Parathyroid adenoma (tissue), 2 donors: ENCODE data around the gene CYP2B6.
"Not testable (repeated sequence)": the region's sequence is repeated elsewhere in the genome, so short reads cannot be mapped to it uniquely, and the experiment has no call there.

Experiments
- H2AFZ ChIP-seq: fragments of 300-600 bp; sonication (generic); one replicate; pipeline ENCODE4 v1.7.0; 2017; ENCODE audit warnings: antibody characterized with exemption, mild to moderate bottlenecking
- H3K27ac ChIP-seq: fragments of 300-600 bp; sonication (generic); one replicate; pipeline ENCODE4 v1.7.0; 2017
- H3K27me3 ChIP-seq: fragments of 300-600 bp; sonication (generic); one replicate; pipeline ENCODE4 v1.7.0; 2017; ENCODE audit warnings: low read length; ENCODE audit not compliant: control insufficient read depth, insufficient read depth
- H3K36me3 ChIP-seq: fragments of 300-600 bp; sonication (generic); one replicate; pipeline ENCODE4 v1.7.0; 2017; ENCODE audit warnings: low read length; ENCODE audit not compliant: control insufficient read depth, insufficient read depth
- H3K4me1 ChIP-seq: fragments of 300-600 bp; sonication (generic); one replicate; pipeline ENCODE4 v1.7.0; 2017; ENCODE audit warnings: control low read depth
- H3K4me2 ChIP-seq: fragments of 300-600 bp; sonication (generic); one replicate; pipeline ENCODE4 v1.7.0; 2017; ENCODE audit warnings: low read length
- H3K4me3 ChIP-seq: fragments of 300-600 bp; sonication (generic); one replicate; pipeline ENCODE4 v1.7.0; 2017; ENCODE audit warnings: low read depth, low read length
- H3K79me2 ChIP-seq: fragments of 300-600 bp; sonication (generic); one replicate; pipeline ENCODE4 v1.7.0; 2017; ENCODE audit warnings: control low read depth
- H3K9ac ChIP-seq: fragments of 300-600 bp; sonication (generic); one replicate; pipeline ENCODE4 v1.7.0; 2017; ENCODE audit warnings: mild to moderate bottlenecking
- H3K9me3 ChIP-seq: fragments of 300-600 bp; sonication (generic); one replicate; pipeline ENCODE4 v1.7.0; 2017; ENCODE audit warnings: low read length; ENCODE audit not compliant: control insufficient read depth
- CTCF ChIP-seq: fragments of 300-600 bp; sonication (generic); IDR thresholded peaks from one replicate; pipeline ENCODE4 v1.7.0; 2017; ENCODE audit warnings: antibody characterized with exemption, mild to moderate bottlenecking
- donor health status: primary hyperparathyroidism.

The CYP2B6 gene

GRCh38 chr19:40974633-40975037 is 16.4 kb upstream of the CYP2B6 start:
- no peak overlapping the region for H3K9ac ChIP-seq
- H3K79me2 ChIP-seq, result no peaks in the 10 kb centered on the region
- H3K27me3 ChIP-seq, result no peaks in the 10 kb centered on the region
- H3K27ac ChIP-seq, result no peak overlapping the region
- H3K4me3 ChIP-seq, result no peak overlapping the region
- H3K4me2 ChIP-seq, result no peak overlapping the region
- H3K36me3 ChIP-seq, result no peaks in the 10 kb centered on the region
- H3K4me1 ChIP-seq, result no peaks in the 10 kb centered on the region
- H3K9me3 ChIP-seq, result no peaks in the 10 kb centered on the region
- peak; percentile 61 for TF ChIP-seq CTCF
- H2AFZ ChIP-seq, result no peak overlapping the region

DNA sequence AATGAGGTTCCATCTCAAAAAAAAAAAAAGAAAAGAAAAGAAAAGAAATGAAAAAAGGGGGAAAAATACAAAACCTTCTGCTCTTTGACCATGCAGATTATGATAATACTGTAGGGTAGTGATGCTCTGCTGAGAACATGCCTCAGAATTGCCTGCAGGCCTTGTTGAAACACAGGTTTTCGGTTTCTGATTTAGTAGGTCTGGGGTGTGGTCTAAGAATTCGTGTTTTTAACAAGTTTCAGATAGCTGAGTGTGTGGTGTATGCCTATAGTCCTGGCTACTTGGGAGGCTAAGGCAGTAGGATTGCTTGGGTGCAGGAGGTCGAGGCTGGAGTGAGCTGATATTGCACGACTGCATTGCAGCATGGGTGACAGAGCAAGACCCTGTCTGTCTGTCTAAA is 14.9 kb upstream of the CYP2B6 start:
- H3K4me2 ChIP-seq, result no peak overlapping the region
- no peaks in the 10 kb centered on the region for H3K36me3 ChIP-seq
- no peaks in the 10 kb centered on the region for H3K9me3 ChIP-seq
- H3K4me1 ChIP-seq, result no peaks in the 10 kb centered on the region
- H3K79me2 ChIP-seq, result no peaks in the 10 kb centered on the region
- no peaks in the 10 kb centered on the region for H3K27me3 ChIP-seq
- H3K27ac ChIP-seq, result no peak overlapping the region
- no peak overlapping the region for H3K9ac ChIP-seq
- TF ChIP-seq CTCF, result no peak
- H3K4me3 ChIP-seq, result no peak overlapping the region
- no peak overlapping the region for H2AFZ ChIP-seq

- no peak for TF ChIP-seq CTCF
- H2AFZ ChIP-seq, result no peak overlapping the region
- H3K79me2 ChIP-seq, result no peaks in the 10 kb centered on the region
- H3K4me1 ChIP-seq, result no peaks in the 10 kb centered on the region
- no peaks in the 10 kb centered on the region for H3K9me3 ChIP-seq
- no peak overlapping the region for H3K4me3 ChIP-seq
- no peak overlapping the region for H3K9ac ChIP-seq
- no peak overlapping the region for H3K27ac ChIP-seq
- no peaks in the 10 kb centered on the region for H3K36me3 ChIP-seq
- H3K4me2 ChIP-seq, result no peak overlapping the region
- H3K27me3 ChIP-seq, result no peaks in the 10 kb centered on the region
Observed at GRCh38 chr19:40976724-40977123, 14.4 kb upstream of the CYP2B6 start.

- H3K9ac ChIP-seq, H3K79me2 ChIP-seq, H3K4me2 ChIP-seq, H3K27me3 ChIP-seq, H2AFZ ChIP-seq, H3K4me1 ChIP-seq, H3K4me3 ChIP-seq, H3K9me3 ChIP-seq, H3K36me3 ChIP-seq, H3K27ac ChIP-seq: not testable (repeated sequence)
Observed at GRCh38 chr19:40979759-40980158, 11.3 kb upstream of the CYP2B6 start.

- H3K27ac ChIP-seq, H3K79me2 ChIP-seq, H3K9ac ChIP-seq, H3K4me2 ChIP-seq, H3K27me3 ChIP-seq, H3K36me3 ChIP-seq, H3K4me3 ChIP-seq, H3K9me3 ChIP-seq, H2AFZ ChIP-seq, H3K4me1 ChIP-seq: not testable (repeated sequence)
Observed at GRCh38 chr19:40980743-40981442, 10.2 kb upstream of the CYP2B6 start.

DNA sequence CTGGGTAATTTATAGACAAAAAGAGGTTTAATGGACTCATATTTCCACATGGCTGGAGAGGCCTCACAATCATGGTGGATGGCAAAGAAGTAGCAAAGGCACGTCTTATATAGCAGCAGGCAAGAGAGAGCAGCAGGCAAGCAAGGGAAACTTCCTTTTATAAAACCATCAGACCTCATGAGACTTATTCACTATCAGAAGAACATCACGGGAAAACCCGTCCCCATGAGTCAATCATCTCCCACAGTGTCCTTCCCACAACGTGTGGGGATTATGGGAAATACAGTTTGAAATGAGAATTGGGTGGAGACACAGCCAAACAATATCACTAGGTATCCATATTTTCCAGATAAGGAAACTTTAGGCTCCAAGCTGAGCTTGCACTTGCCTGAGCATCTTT is 9.5 kb upstream of the CYP2B6 start:
- no peak overlapping the region for H2AFZ ChIP-seq
- H3K27ac ChIP-seq, result no peak overlapping the region
- H3K9me3 ChIP-seq, result no peaks in the 10 kb centered on the region
- H3K27me3 ChIP-seq, result no peaks in the 10 kb centered on the region
- no peak for TF ChIP-seq CTCF
- H3K4me2 ChIP-seq, result no peak overlapping the region
- H3K79me2 ChIP-seq, result no peaks in the 10 kb centered on the region
- H3K9ac ChIP-seq, result no peak overlapping the region
- no peaks in the 10 kb centered on the region for H3K4me1 ChIP-seq
- H3K36me3 ChIP-seq, result no peaks in the 10 kb centered on the region
- no peak overlapping the region for H3K4me3 ChIP-seq
